ENCODE measurements around the gene MSRB3. TPM values are rescaled to one million over a fixed set of nuclear protein-coding genes. Genes with fewer than 3 reads are reported as not detected.
"Not testable (repeated sequence)": the region's sequence is repeated elsewhere in the genome, so short reads cannot be mapped to it uniquely, and the experiment has no call there.

MSRB3 gene
- total and polyA plus RNA-seq, 10 donors, result 4.3 to 64.4 (median 19.7) TPM

DNA sequence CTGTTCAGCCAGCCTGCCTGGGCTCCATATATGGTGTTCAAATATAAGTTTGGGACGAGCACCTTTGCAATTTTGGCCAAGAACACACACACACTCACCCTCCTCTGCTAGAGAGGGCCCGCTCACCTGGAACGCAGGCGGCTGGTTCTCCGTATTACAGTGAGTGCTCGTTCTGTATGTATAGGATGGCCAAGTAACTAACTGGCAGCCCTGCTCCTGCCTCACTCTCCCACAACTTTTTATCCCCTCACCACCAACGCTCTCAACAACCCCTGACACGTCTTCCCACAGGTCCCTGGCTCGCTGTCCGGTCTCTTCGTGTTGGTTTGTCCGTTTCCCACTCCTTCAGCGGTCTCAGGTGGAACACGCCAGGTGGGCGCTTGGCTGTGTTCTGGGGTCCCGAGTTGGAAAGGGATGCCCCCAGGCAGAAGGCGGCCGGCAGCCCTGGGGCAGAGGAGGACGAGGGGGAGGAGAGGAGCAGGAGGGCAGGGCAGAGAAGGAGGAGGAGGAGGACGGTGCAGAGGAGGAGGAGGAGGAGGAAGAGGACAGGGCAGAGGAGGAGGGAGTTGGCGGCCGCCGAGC is 398 bp upstream of the MSRB3 start:
- Histone ChIP-seq H3K4me1 (peaks cover 0 to 61% (median 23%) of the 10 kb centered on the region in 6 donors), H3K4me3 (peak overlapping the region; percentile 56 to 89 (median 68)), H3K9me3 (no peaks in the 10 kb centered on the region), H3K36me3 (no peaks in the 10 kb centered on the region), H3K27ac (peak overlapping the region in 5 of 8 donors; percentile 69 to 86 (median 82)), H3K27me3 (replicated peaks in 1 of 7) (peaks cover 0 to 44% (median 11%) of the 10 kb centered on the region in 7 donors)
- peak; percentile 73 for DNase-seq
- intact Hi-C loops (cut with DNase I; ENCODE audit: low total_unique reads), result no loop called here
- 18 to 31% (median 30%) methylated on average over 18 to 23 of the region's 23 CpGs for WGBS, 5 donors
- TF ChIP-seq, protein P1, sequence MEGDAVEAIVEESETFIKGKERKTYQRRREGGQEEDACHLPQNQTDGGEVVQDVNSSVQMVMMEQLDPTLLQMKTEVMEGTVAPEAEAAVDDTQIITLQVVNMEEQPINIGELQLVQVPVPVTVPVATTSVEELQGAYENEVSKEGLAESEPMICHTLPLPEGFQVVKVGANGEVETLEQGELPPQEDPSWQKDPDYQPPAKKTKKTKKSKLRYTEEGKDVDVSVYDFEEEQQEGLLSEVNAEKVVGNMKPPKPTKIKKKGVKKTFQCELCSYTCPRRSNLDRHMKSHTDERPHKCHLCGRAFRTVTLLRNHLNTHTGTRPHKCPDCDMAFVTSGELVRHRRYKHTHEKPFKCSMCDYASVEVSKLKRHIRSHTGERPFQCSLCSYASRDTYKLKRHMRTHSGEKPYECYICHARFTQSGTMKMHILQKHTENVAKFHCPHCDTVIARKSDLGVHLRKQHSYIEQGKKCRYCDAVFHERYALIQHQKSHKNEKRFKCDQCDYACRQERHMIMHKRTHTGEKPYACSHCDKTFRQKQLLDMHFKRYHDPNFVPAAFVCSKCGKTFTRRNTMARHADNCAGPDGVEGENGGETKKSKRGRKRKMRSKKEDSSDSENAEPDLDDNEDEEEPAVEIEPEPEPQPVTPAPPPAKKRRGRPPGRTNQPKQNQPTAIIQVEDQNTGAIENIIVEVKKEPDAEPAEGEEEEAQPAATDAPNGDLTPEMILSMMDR (IDR thresholded peaks at IDR 0.05 in 8 of 11, conservative IDR thresholded peaks at IDR 0.05 in 3 of 11), result no peak
- TF ChIP-seq POLR2A (IDR thresholded peaks at IDR 0.05), result no peak

DNA sequence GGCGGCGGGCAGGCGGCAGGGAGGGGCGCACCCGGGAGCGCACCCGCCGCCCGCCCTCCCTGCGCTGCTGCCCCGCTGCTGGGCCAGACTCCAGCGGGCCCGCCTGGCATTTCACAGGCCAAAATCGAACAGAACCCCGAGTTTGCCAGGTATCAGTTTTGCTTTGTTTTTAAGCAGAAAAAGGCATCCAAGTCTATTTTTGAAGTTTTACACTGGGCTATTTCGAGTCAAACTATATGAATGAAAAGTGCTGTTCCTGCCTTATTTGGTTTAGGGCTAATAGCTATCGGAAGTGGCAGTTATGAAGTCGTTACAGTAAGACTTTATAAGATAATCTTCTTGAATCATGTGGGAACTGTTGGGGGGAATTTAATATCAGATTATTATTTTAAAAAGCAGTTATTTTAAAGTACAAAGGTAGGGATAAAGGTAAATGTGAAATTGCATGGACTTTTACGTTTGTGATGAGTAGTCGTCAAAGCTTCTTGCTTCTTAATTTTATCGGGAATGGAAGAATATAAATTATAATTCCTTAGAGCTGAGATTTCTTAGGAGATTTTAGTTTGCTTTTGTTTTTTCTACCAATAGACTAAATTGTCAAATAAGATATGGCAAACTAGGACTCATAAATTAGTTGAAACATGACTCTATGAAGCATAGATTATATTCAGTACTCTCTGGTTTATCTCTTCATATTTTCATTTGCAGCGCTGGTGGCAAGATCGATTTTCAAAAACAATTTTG is 1.1 kb downstream of the MSRB3 start:
- peak overlapping the region in 7 of 8 donors; percentile 69 to 88 (median 82) for H3K27ac ChIP-seq
- no peaks in the 10 kb centered on the region for H3K36me3 ChIP-seq
- DNase-seq, result no peak
- H3K9me3 ChIP-seq, result no peaks in the 10 kb centered on the region
- H3K27me3 ChIP-seq (replicated peaks in 1 of 7), result peaks cover 0 to 49% (median 11%) of the 10 kb centered on the region in 7 donors
- intact Hi-C loops (cut with DNase I; ENCODE audit: low total_unique reads), result no loop called here
- WGBS, 5 donors, result 6 to 12% (median 7%) methylated on average over 19 to 23 of the region's 23 CpGs
- H3K4me1 ChIP-seq, result peaks cover 0 to 61% (median 23%) of the 10 kb centered on the region in 6 donors
- H3K4me3 ChIP-seq, result peak overlapping the region; percentile 56 to 89 (median 68)
- TF ChIP-seq POLR2AphosphoS5 (IDR thresholded peaks at IDR 0.05) (no peak), POLR2A (IDR thresholded peaks at IDR 0.05) (no peak)
- TF ChIP-seq, protein P1 (IDR thresholded peaks at IDR 0.05 in 8 of 11, conservative IDR thresholded peaks at IDR 0.05 in 3 of 11), result no peak

DNA sequence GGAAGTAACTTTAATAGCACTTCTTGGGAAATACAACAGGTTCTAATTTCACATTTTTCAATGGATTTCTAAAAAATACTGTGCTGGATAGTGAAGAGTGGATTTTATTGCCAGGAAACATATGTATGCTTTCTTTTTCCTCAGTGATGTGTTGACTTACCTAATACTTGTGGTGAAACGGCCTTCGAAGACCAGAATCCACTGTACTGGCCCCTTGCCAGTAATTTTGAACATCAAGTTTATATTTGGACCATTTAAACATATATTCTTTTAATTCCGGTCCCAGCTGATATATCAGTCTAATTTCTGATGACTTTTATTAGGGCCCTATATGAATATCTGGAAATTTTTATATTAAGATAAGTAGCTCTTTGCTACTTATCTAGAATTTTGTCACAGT is 1.8 kb downstream of the MSRB3 start:
- H3K4me1 ChIP-seq, result peaks cover 0 to 61% (median 23%) of the 10 kb centered on the region in 6 donors
- H3K36me3 ChIP-seq, result no peaks in the 10 kb centered on the region
- 30 to 38% (median 33%) methylated on average over 3 of the region's 3 CpGs for WGBS, 5 donors
- TF ChIP-seq, protein P1 (IDR thresholded peaks at IDR 0.05 in 8 of 11, conservative IDR thresholded peaks at IDR 0.05 in 3 of 11), result no peak
- no peak for TF ChIP-seq POLR2A (IDR thresholded peaks at IDR 0.05)
- TF ChIP-seq POLR2AphosphoS5 (IDR thresholded peaks at IDR 0.05), result no peak
- intact Hi-C loops (cut with DNase I; ENCODE audit: low total_unique reads), result no loop called here
- H3K4me3 ChIP-seq, result no peak overlapping the region
- no peak for DNase-seq
- H3K9me3 ChIP-seq, result no peaks in the 10 kb centered on the region
- peaks cover 0 to 50% (median 11%) of the 10 kb centered on the region in 7 donors for H3K27me3 ChIP-seq (replicated peaks in 1 of 7)
- no peak overlapping the region for H3K27ac ChIP-seq

DNA sequence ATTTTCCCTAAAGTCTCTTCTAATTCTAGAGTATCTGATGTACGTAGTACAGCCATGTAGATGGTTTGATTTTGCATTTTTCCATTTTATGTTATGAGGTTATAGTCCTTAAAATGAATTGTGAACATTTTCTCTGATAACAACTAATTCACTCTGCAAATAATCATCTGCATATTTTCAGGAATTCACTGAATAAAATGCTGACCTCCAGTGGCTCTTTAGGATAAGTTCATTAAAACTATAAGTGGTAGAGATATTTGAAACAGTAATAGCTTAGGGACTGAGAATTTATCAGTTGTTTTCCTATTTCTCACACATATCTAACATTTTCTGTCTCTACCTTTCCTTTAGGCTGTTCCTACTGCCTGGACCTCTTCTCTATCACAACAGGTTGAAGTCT is 4.4 kb downstream of the MSRB3 start:
- Histone ChIP-seq H3K9me3 (no peaks in the 10 kb centered on the region), H3K36me3 (no peaks in the 10 kb centered on the region), H3K27ac (no peak overlapping the region), H3K27me3 (replicated peaks in 1 of 7) (peaks cover 0 to 52% (median 11%) of the 10 kb centered on the region in 7 donors), H3K4me3 (no peak overlapping the region), H3K4me1 (peaks cover 0 to 55% (median 22%) of the 10 kb centered on the region in 6 donors)
- no peak for DNase-seq
- intact Hi-C loops (cut with DNase I; ENCODE audit: low total_unique reads), result no loop called here
- TF ChIP-seq POLR2AphosphoS5 (IDR thresholded peaks at IDR 0.05), result no peak
- TF ChIP-seq POLR2A (IDR thresholded peaks at IDR 0.05), result no peak
- TF ChIP-seq, protein P1 (IDR thresholded peaks at IDR 0.05 in 8 of 11, conservative IDR thresholded peaks at IDR 0.05 in 3 of 11), result no peak
- 59 to 89% (median 70%) methylated on average over 1 of the region's 1 CpG for WGBS, 5 donors

DNA sequence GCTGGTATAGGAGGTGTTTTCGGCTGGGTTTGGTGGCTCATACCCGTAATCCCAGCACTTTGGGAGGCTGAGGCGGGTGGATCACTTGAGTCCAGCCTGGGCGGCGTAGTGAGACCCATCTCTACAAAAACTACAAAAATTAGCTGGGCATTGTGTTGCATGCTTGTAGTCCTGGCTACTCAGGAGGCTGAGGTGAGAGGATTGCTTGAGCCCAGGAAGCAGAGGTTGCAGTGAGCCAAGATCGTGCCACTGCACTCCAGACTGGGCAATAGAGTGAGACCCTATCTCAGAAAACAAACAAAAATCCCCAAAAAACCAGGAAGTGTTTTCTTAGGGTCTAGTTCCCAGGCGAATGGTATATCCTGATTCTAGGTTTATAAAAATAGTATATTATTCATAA is 7.0 kb downstream of the MSRB3 start:
- H3K4me3 ChIP-seq; H3K27ac ChIP-seq; H3K9me3 ChIP-seq; DNase-seq; H3K36me3 ChIP-seq; intact Hi-C loops (cut with DNase I; ENCODE audit: low total_unique reads): not testable (repeated sequence)
- Histone ChIP-seq H3K27me3 (replicated peaks in 1 of 7) (peaks cover 0 to 26% (median 0%) of the 10 kb centered on the region in 7 donors), H3K4me1 (peaks cover 0 to 32% (median 0%) of the 10 kb centered on the region in 6 donors)
- 87 to 97% (median 93%) methylated on average over 7 of the region's 7 CpGs for WGBS, 5 donors
